Activated T-cell treated with anti-CD3 and anti-CD28 coated beads, Interleukin-2, amount 50 U/mL, for 24 hours (primary cell): ENCODE data around the gene SEMA3A.
"Not testable (repeated sequence)": the region's sequence is repeated elsewhere in the genome, so short reads cannot be mapped to it uniquely, and the experiment has no call there.

Experiments
- DNase-seq: peaks from one replicate; pipeline ENCODE4 v3.0.0-alpha.2; 2020
- H3K27ac Mint-ChIP-seq: 2 replicates; pipeline ENCODE4 v1.8.0; 2020; ENCODE audit warnings: mild to moderate bottlenecking, mixed read lengths
- H3K27me3 Mint-ChIP-seq: 2 replicates; pipeline ENCODE4 v1.8.0; 2020; ENCODE audit warnings: mixed read lengths
- H3K36me3 Mint-ChIP-seq: 2 replicates; pipeline ENCODE4 v1.8.0; 2020; ENCODE audit warnings: low read depth, mixed read lengths
- H3K4me1 Mint-ChIP-seq: 2 replicates; pipeline ENCODE4 v1.8.0; 2020; ENCODE audit warnings: low read depth, mixed read lengths
- H3K4me3 Mint-ChIP-seq: 2 replicates; pipeline ENCODE4 v1.8.0; 2020; ENCODE audit warnings: mild to moderate bottlenecking, moderate library complexity, mixed read lengths
- H3K9me3 Mint-ChIP-seq: 2 replicates; pipeline ENCODE4 v1.8.0; 2020; ENCODE audit warnings: mixed read lengths

Gene SEMA3A

GRCh38 chr7:84194484-84195271, at the start of gene SEMA3A:
TSS of gene SEMA3A (minus strand) at chr7:84194789. CDS start at chr7:84194586, 203 bp downstream.
- Mint-ChIP-seq H3K27ac (peak within 1 kb of the TSS; percentile 58), H3K27me3 (peaks cover 3% of the 10 kb centered on the region)

GRCh38 chr7:84243037-84243436, 48.4 kb upstream of the SEMA3A start:
- H3K36me3 Mint-ChIP-seq, H3K4me3 Mint-ChIP-seq: not testable (repeated sequence)
- peaks cover 20% of the 10 kb centered on the region for H3K9me3 Mint-ChIP-seq

More at GRCh38 chr7:84194484-84195271, at the start of gene SEMA3A:
- H3K36me3 Mint-ChIP-seq, result no peaks in the 10 kb centered on the region
- no peaks in the 10 kb centered on the region for H3K9me3 Mint-ChIP-seq
- H3K4me1 Mint-ChIP-seq, result peaks cover 28% of the 10 kb centered on the region
- H3K4me3 Mint-ChIP-seq, result peak within 1 kb of the TSS; percentile 83
- DNase-seq, result peak; percentile 32

GRCh38 chr7:84238596-84238995, 44.0 kb upstream of the SEMA3A start:
- H3K4me3 Mint-ChIP-seq, result no peak overlapping the region
- H3K36me3 Mint-ChIP-seq, result no peaks in the 10 kb centered on the region
- no peak for DNase-seq
- peaks cover 10% of the 10 kb centered on the region for H3K9me3 Mint-ChIP-seq
- no peaks in the 10 kb centered on the region for H3K27me3 Mint-ChIP-seq
- peaks cover 2% of the 10 kb centered on the region for H3K4me1 Mint-ChIP-seq
- no peak overlapping the region for H3K27ac Mint-ChIP-seq

More at GRCh38 chr7:84243037-84243436, 48.4 kb upstream of the SEMA3A start:
- not testable (repeated sequence) for H3K27ac Mint-ChIP-seq, H3K4me1 Mint-ChIP-seq, DNase-seq, H3K27me3 Mint-ChIP-seq

DNA sequence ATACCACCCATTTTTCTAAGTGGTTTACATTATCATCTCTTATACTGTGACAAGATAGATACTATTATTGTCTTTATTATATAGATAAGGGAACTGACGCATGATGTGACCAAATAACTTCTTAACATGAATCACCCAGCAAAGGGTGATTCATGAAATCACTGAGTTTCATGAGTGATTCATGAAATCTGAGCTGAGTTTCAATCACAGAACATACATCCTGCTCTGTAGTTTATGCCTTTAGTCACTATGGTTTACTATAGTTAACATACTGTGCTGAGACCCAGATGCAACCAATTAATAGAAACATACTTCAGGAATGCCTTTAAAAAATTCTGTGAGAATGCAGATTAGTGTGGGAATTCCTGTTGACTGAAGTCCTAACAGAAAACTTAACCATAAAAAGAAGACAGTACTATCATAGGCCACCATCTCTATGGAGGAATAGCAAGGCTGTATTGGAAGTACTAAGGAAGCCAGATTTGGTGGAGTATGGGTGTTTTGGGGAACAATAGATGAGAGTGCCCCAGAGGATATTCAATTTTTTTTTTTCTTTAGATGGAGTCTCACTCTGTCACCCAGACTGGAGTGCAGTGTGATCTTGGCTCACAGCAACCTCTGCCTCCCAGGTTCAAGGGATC, 43.1 kb upstream of the SEMA3A start:
- Mint-ChIP-seq H3K27ac (no peak overlapping the region), H3K4me3 (no peak overlapping the region), H3K9me3 (peaks cover 3% of the 10 kb centered on the region), H3K27me3 (no peaks in the 10 kb centered on the region), H3K36me3 (no peaks in the 10 kb centered on the region), H3K4me1 (peaks cover 2% of the 10 kb centered on the region)
- no peak for DNase-seq

DNA sequence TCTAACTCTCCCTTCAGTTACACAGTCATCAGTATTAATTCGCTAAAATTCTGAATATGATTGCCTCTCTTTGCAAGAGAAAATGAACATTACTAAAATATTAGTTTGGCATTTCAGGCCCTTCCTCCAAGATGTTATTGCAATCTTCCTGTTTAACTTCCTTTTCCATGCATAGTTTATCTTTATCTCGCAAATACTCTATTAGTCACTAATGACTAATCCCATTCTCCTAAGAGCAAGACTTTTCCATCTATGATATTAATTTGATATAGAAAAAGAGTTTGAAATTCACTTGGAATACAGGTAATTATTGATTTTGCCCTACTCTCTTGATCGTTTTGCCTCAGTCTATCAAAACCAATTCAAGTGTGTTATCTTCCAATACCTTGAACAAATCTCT, 41.8 kb upstream of the SEMA3A start:
- Mint-ChIP-seq H3K27ac (no peak overlapping the region), H3K9me3 (peaks cover 3% of the 10 kb centered on the region), H3K36me3 (no peaks in the 10 kb centered on the region), H3K4me1 (peaks cover 2% of the 10 kb centered on the region), H3K27me3 (no peaks in the 10 kb centered on the region), H3K4me3 (no peak overlapping the region)
- DNase-seq, result no peak

- peaks cover under 1% of the 10 kb centered on the region for H3K4me1 Mint-ChIP-seq
These were observed 38.1 kb upstream of the SEMA3A start for GRCh38 chr7:84232646-84233045.

DNA sequence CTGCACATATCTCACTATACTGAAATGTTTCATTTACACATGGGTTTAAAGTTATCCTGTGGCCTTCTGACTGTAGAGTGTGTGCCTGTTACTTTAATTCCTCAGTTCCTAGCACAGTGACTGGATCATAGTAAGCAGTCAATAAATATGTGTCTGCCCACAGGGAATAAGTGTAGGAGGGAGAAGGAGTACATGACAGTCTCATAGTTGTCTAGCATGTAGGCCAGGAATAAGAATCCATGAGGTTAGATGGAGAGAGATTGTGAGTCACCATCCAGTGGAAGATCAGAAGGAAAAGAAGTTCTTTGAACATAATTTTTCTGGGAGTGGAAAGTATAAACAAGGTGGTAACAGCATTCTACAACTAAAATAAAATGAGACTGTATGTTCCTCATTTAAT, 36.6 kb upstream of the SEMA3A start:
- H3K9me3 Mint-ChIP-seq, result no peaks in the 10 kb centered on the region
- no peak for DNase-seq
- H3K27me3 Mint-ChIP-seq, result no peaks in the 10 kb centered on the region
- no peaks in the 10 kb centered on the region for H3K4me1 Mint-ChIP-seq
- no peak overlapping the region for H3K4me3 Mint-ChIP-seq
- no peaks in the 10 kb centered on the region for H3K36me3 Mint-ChIP-seq
- no peak overlapping the region for H3K27ac Mint-ChIP-seq

More at GRCh38 chr7:84232646-84233045, 38.1 kb upstream of the SEMA3A start:
- Mint-ChIP-seq H3K36me3 (no peaks in the 10 kb centered on the region), H3K27me3 (no peaks in the 10 kb centered on the region), H3K4me3 (no peak overlapping the region), H3K27ac (no peak overlapping the region), H3K9me3 (no peaks in the 10 kb centered on the region)
- no peak for DNase-seq

DNA sequence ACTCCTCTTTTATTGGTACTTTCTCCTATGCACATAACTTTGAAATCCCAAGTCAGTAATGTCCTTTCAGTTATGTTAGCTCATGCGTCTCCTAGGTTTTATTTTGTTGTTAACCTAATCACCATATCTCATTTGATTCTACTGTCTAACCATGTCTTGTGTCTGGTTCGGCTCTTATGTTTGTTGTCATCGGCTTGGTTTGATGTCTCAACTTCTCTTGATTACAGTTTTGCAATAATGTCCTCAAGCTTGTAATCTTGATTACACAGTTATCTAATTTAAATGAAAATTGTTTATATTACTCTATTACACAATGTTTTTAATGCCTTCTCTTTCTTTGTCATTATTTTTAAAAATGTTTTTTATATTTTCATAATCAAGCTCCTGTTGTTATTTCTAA, 35.9 kb upstream of the SEMA3A start:
- Mint-ChIP-seq H3K9me3 (no peaks in the 10 kb centered on the region), H3K27ac (no peak overlapping the region), H3K36me3 (no peaks in the 10 kb centered on the region)

DNA sequence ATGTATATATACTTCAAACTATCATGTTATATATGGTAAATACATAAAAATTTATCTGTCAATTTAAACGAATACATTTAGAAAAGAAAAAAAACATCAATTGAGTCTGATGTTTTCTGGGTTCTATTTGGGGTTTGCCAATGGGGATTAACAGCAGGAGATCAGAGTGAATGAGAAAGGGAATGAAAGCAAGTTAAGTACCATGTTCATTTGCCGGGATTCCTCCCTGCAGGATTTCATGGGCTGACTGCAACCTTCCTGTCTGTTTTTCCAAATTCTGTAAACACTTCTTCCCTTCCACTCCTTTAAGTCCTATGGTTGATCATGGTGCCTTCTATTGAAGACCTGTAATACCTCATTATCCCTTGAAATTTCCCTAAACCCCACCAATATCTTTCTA, 33.9 kb upstream of the SEMA3A start:
- no peaks in the 10 kb centered on the region for H3K9me3 Mint-ChIP-seq
- no peaks in the 10 kb centered on the region for H3K36me3 Mint-ChIP-seq
- no peaks in the 10 kb centered on the region for H3K27me3 Mint-ChIP-seq

More for the DNA sequence above, 35.9 kb upstream of the SEMA3A start:
- H3K4me1 Mint-ChIP-seq, result no peaks in the 10 kb centered on the region
- H3K27me3 Mint-ChIP-seq, result no peaks in the 10 kb centered on the region
- DNase-seq, result no peak
- no peak overlapping the region for H3K4me3 Mint-ChIP-seq

DNA sequence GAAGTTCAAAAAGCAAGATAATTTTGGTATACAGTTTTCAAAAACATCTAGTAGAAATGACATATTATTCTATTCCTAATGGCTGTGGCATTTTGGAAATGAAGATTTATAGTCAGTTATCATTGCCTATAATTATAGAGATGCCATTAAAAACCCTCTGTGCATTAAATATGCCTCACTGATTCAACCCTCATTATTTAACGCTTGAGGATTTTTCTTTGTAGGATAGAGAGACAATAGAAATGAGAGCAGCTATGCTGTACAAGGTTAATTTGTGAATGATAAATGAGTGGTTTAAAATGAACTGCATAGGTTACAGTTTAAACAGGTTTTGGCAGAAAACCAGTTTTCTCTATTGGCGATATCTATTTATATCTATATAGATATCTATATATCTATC, 32.2 kb upstream of the SEMA3A start:
- Mint-ChIP-seq H3K27ac (no peak overlapping the region), H3K9me3 (no peaks in the 10 kb centered on the region), H3K4me1 (no peaks in the 10 kb centered on the region), H3K27me3 (no peaks in the 10 kb centered on the region), H3K36me3 (no peaks in the 10 kb centered on the region), H3K4me3 (no peak overlapping the region)
- no peak for DNase-seq

More for the DNA sequence above, 33.9 kb upstream of the SEMA3A start:
- Mint-ChIP-seq H3K4me3 (no peak overlapping the region), H3K27ac (no peak overlapping the region), H3K4me1 (no peaks in the 10 kb centered on the region)
- DNase-seq, result no peak

DNA sequence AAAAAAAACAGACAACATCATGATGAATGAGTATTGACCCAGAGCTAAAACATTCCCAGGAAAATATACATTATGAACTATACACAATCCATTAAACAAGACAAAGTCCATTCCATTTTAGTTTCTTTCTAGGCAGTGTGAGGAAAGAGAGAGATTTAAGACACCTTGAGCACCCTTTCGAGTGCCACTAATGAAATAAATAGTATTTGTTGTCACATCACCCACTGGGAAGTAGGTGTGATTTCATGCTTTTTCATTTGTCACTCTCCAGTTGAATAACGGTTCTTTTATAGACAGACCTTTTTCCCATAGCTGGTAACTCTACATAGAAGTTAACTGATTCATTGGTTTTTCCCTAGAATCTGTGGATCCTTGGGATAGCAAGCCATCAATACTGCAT, 29.9 kb upstream of the SEMA3A start:
- Mint-ChIP-seq H3K4me1 (no peaks in the 10 kb centered on the region), H3K4me3 (no peak overlapping the region), H3K27me3 (no peaks in the 10 kb centered on the region), H3K36me3 (no peaks in the 10 kb centered on the region), H3K9me3 (no peaks in the 10 kb centered on the region), H3K27ac (no peak overlapping the region)
- no peak for DNase-seq

DNA sequence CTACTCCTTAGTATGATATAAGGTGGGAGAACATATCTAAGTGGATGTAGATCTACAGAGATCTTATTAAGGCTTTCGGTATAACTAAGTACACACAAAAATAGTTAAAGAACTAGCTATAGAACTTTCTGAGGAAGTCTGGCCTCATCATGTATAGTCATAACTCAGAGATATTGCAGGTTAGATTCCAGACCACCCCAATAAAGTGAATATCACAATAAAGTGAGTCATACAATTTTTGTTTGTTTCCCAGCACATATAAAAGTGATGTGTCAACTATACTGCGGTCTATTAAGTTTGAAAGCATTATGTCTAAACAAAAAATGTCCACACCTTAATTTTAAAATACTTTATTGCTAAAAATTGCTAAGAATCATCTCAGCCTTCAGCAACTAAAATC, 24.7 kb upstream of the SEMA3A start:
- Mint-ChIP-seq H3K27ac (no peak overlapping the region), H3K9me3 (no peaks in the 10 kb centered on the region)

GRCh38 chr7:84218681-84219080, 24.1 kb upstream of the SEMA3A start:
- Mint-ChIP-seq H3K9me3 (no peaks in the 10 kb centered on the region), H3K27ac (no peak overlapping the region), H3K36me3 (no peaks in the 10 kb centered on the region), H3K4me1 (no peaks in the 10 kb centered on the region), H3K4me3 (no peak overlapping the region), H3K27me3 (no peaks in the 10 kb centered on the region)
- DNase-seq, result no peak

More for the DNA sequence above, 24.7 kb upstream of the SEMA3A start:
- Mint-ChIP-seq H3K4me3 (no peak overlapping the region), H3K4me1 (no peaks in the 10 kb centered on the region), H3K36me3 (no peaks in the 10 kb centered on the region), H3K27me3 (no peaks in the 10 kb centered on the region)
- DNase-seq, result no peak

DNA sequence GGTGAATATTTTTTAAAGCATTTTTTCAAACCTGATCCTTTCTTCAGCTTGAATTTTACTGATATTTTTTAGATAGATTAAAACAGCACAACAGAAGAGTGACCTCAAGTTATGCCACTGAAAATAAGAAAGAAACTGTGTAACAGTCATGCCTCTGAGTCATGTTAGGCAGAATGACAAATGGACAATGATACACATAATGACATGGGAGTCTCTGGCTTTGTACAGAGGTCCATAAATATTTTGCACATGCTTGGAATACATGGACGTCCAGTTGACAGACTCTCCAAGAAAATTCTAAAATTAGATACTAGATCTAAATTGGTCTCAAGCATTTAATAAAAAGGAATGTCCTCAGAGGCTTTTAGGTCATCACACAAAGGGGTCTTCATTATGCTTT, 21.9 kb upstream of the SEMA3A start:
- no peak for DNase-seq
- no peaks in the 10 kb centered on the region for H3K27me3 Mint-ChIP-seq
- no peaks in the 10 kb centered on the region for H3K4me1 Mint-ChIP-seq
- no peaks in the 10 kb centered on the region for H3K9me3 Mint-ChIP-seq
- no peaks in the 10 kb centered on the region for H3K36me3 Mint-ChIP-seq
- no peak overlapping the region for H3K27ac Mint-ChIP-seq
- no peak overlapping the region for H3K4me3 Mint-ChIP-seq

- H3K36me3 Mint-ChIP-seq, H3K4me1 Mint-ChIP-seq, H3K27me3 Mint-ChIP-seq, H3K9me3 Mint-ChIP-seq, H3K27ac Mint-ChIP-seq, H3K4me3 Mint-ChIP-seq, DNase-seq: not testable (repeated sequence)
These were observed 20.2 kb upstream of the SEMA3A start for GRCh38 chr7:84214757-84215156.
